ENCODE results near the gene CFAP299. TPM values are rescaled to one million over a fixed set of nuclear protein-coding genes. Genes with fewer than 3 reads are reported as not detected.
"Not testable (repeated sequence)": the region's sequence is repeated elsewhere in the genome, so short reads cannot be mapped to it uniquely, and the experiment has no call there.

Gene CFAP299
- total RNA-seq, 4 donors from 2014 or later: not detected

GRCh38 chr4:80334568-80334967, 962 bp upstream of the CFAP299 start:
- Histone ChIP-seq H3K27me3 (no peaks in the 10 kb centered on the region), H3K36me3 (no peaks in the 10 kb centered on the region), H3K4me3 (no peak overlapping the region), H3K4me1 (no peaks in the 10 kb centered on the region), H3K9me3 (no peaks in the 10 kb centered on the region), H3K27ac (no peak overlapping the region)
- no peak for DNase-seq
- TF ChIP-seq CTCF (IDR thresholded peaks at IDR 0.05) (no peak), POLR2A (IDR thresholded peaks at IDR 0.05) (no peak)

DNA sequence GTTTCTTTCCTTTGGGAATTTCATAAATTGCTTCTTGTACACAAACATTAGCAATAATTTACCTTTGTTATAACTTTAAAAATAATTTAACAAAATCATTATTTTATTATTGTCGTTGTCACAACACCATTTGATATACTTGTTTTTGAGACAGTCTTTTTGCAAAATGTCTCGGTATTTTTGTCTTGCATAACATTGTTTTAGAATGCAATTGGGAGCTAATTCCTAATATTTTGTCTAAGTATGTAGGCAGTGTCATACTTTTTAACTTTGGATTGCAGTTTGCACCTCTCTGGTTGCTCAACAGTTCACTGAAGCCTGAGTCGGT, 340 bp upstream of the CFAP299 start:
- Histone ChIP-seq H3K27me3 (no peaks in the 10 kb centered on the region), H3K36me3 (no peaks in the 10 kb centered on the region), H3K4me3 (peak overlapping the region; percentile 40 to 69 (median 52)), H3K27ac (no peak overlapping the region), H3K4me1 (no peaks in the 10 kb centered on the region), H3K9me3 (no peaks in the 10 kb centered on the region)
- TF ChIP-seq POLR2A (IDR thresholded peaks at IDR 0.05) (no peak), CTCF (IDR thresholded peaks at IDR 0.05) (no peak)
- DNase-seq: no peak

GRCh38 chr4:80336582-80336981, 1.1 kb downstream of the CFAP299 start:
- H3K36me3 ChIP-seq: no peaks in the 10 kb centered on the region
- H3K9me3 ChIP-seq: no peaks in the 10 kb centered on the region
- H3K27me3 ChIP-seq: no peaks in the 10 kb centered on the region
- H3K4me3 ChIP-seq: peak overlapping the region in 1 of 4 donors; percentile 62
- H3K27ac ChIP-seq: no peak overlapping the region
- no peak for DNase-seq
- no peaks in the 10 kb centered on the region for H3K4me1 ChIP-seq
- TF ChIP-seq POLR2A (IDR thresholded peaks at IDR 0.05) (no peak), CTCF (IDR thresholded peaks at IDR 0.05) (no peak)

GRCh38 chr4:80340036-80340435, 4.5 kb downstream of the CFAP299 start:
- Histone ChIP-seq H3K4me3 (no peak overlapping the region), H3K36me3 (no peaks in the 10 kb centered on the region), H3K27ac (no peak overlapping the region), H3K9me3 (no peaks in the 10 kb centered on the region), H3K4me1 (no peaks in the 10 kb centered on the region), H3K27me3 (no peaks in the 10 kb centered on the region)
- TF ChIP-seq POLR2A (IDR thresholded peaks at IDR 0.05): no peak
- no peak for TF ChIP-seq CTCF (IDR thresholded peaks at IDR 0.05)
- DNase-seq: no peak

DNA sequence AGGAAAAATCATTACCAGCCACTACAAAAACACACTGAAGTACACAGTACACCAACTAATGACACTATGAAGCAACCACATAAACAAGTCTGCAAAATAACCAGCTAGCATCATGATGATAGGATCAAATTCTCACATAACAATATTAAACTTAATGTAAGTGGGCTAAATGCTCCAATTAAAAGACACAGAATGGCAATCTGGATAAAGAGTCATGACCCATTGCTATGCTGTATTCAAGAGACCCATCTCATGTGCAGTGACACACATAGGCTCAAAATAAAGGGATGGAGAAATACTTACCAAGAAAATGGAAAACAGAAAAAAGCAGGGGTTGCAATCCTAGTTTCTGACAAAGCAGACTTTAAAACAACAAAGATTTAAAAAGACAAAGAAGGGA, 7.2 kb downstream of the CFAP299 start:
- not testable (repeated sequence) for H3K4me1 ChIP-seq

GRCh38 chr4:80343887-80344286, 8.4 kb downstream of the CFAP299 start:
- no peaks in the 10 kb centered on the region for H3K27me3 ChIP-seq
- H3K27ac ChIP-seq: no peak overlapping the region
- no peak for DNase-seq
- H3K36me3 ChIP-seq: no peaks in the 10 kb centered on the region
- no peaks in the 10 kb centered on the region for H3K4me1 ChIP-seq
- no peaks in the 10 kb centered on the region for H3K9me3 ChIP-seq
- TF ChIP-seq POLR2A (IDR thresholded peaks at IDR 0.05) (no peak), CTCF (IDR thresholded peaks at IDR 0.05) (no peak)
- H3K4me3 ChIP-seq: no peak overlapping the region

More for the DNA sequence above, 7.2 kb downstream of the CFAP299 start:
- not testable (repeated sequence) for H3K4me3 ChIP-seq, DNase-seq, H3K27me3 ChIP-seq, H3K27ac ChIP-seq, H3K36me3 ChIP-seq, H3K9me3 ChIP-seq

Data from Peyer's patch (tissue), 4 donors.